Osteoblast (primary cell): Measurements from ENCODE around the gene CBLB. TPM values are rescaled to one million over a fixed set of nuclear protein-coding genes. Genes with fewer than 3 reads are reported as not detected.
A peak's percentile ranks its signal among the peaks of the same experiment; 100 is the strongest.

Experiments
- DNase-seq: peaks from one replicate; pipeline ENCODE4 v3.0.0; 2011; ENCODE audit warnings: low spot score, mixed read lengths; ENCODE audit not compliant: insufficient read length; ENCODE audit errors: missing footprints
- H2AFZ ChIP-seq: 2 replicates; pipeline ENCODE4 v1.6.0; 2011; ENCODE audit warnings: mild to moderate bottlenecking, low read length
- H3K27ac ChIP-seq: 2 replicates; pipeline ENCODE4 v1.5.1; 2011; ENCODE audit warnings: mild to moderate bottlenecking, low read depth, low read length, moderate library complexity
- H3K27me3 ChIP-seq: 2 replicates; pipeline ENCODE4 v1.6.0; 2012; ENCODE audit warnings: mild to moderate bottlenecking, control low read depth, inconsistent platforms, low read length, moderate library complexity; ENCODE audit not compliant: insufficient read depth
- H3K36me3 ChIP-seq: 2 replicates; pipeline ENCODE4 v1.5.1; 2011; ENCODE audit warnings: mild to moderate bottlenecking, low read length, control low read depth, moderate library complexity; ENCODE audit not compliant: insufficient read depth
- H3K4me1 ChIP-seq: 2 replicates; pipeline ENCODE4 v1.5.1; 2011; ENCODE audit warnings: mild to moderate bottlenecking, low read length, control low read depth, moderate library complexity; ENCODE audit not compliant: insufficient read depth
- H3K4me2 ChIP-seq: 2 replicates; pipeline ENCODE4 v1.6.0; 2011; ENCODE audit warnings: mild to moderate bottlenecking, low read length; ENCODE audit not compliant: insufficient read depth
- H3K4me3 ChIP-seq: fragments of 200-600 bp; sonication (generic); 3 replicates; pipeline ENCODE4 v1.5.1; 2012; ENCODE audit warnings: mild to moderate bottlenecking, low read length, inconsistent platforms; ENCODE audit not compliant: insufficient read depth
- H3K79me2 ChIP-seq: 2 replicates; pipeline ENCODE4 v1.6.0; 2012; ENCODE audit warnings: mild to moderate bottlenecking, low read length, control low read depth, inconsistent platforms; ENCODE audit not compliant: insufficient read depth
- H3K9me3 ChIP-seq: 2 replicates; pipeline ENCODE4 v1.5.1; 2011; ENCODE audit warnings: low read depth, low read length, control low read depth
- H4K20me1 ChIP-seq: 2 replicates; pipeline ENCODE4 v1.6.0; 2012; ENCODE audit warnings: mild to moderate bottlenecking, low read length, control low read depth; ENCODE audit not compliant: insufficient read depth
- total RNA-seq: library from RNA; depleted of rRNA; stranded (reverse); fragments of >200 nt; gene quantifications from 2 replicates; pipeline ENCODE4 v1.2.3, GENCODE V29; 2012
- TF ChIP-seq, protein P1 (sequence below): IDR thresholded peaks from 2 replicates; pipeline ENCODE4 v1.5.1; 2011; ENCODE audit warnings: mild to moderate bottlenecking, low read depth, low read length, moderate library complexity; ENCODE audit errors: extremely low read depth

The CBLB gene
- total RNA-seq, 1 donor = 128 TPM

DNA sequence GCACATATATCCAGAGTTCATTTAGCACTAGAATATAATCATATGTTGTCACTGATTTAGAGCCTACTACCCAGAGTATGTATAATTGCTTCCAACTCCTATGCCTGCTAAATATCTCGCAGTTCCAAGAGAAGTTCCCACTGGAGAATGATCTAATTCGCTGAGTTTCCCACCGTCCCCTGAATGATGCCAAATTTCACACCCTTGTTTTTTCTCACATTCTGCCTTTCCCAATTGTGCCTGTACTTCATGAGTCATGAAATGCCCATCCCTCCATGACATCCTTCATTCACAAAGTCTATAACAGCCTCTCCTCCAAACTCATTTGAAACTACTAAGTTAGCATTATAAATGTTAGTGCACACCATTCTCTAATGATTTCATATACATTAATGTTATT, 177.2 kb downstream of the CBLB start:
- H4K20me1 ChIP-seq = no peaks in the 10 kb centered on the region
- no peak overlapping the region for H3K4me3 ChIP-seq
- H3K27ac ChIP-seq = no peak overlapping the region
- TF ChIP-seq, protein P1, sequence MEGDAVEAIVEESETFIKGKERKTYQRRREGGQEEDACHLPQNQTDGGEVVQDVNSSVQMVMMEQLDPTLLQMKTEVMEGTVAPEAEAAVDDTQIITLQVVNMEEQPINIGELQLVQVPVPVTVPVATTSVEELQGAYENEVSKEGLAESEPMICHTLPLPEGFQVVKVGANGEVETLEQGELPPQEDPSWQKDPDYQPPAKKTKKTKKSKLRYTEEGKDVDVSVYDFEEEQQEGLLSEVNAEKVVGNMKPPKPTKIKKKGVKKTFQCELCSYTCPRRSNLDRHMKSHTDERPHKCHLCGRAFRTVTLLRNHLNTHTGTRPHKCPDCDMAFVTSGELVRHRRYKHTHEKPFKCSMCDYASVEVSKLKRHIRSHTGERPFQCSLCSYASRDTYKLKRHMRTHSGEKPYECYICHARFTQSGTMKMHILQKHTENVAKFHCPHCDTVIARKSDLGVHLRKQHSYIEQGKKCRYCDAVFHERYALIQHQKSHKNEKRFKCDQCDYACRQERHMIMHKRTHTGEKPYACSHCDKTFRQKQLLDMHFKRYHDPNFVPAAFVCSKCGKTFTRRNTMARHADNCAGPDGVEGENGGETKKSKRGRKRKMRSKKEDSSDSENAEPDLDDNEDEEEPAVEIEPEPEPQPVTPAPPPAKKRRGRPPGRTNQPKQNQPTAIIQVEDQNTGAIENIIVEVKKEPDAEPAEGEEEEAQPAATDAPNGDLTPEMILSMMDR = no peak
- no peak overlapping the region for H2AFZ ChIP-seq
- H3K27me3 ChIP-seq = no peaks in the 10 kb centered on the region
- H3K4me1 ChIP-seq = peaks cover 8% of the 10 kb centered on the region
- H3K9me3 ChIP-seq = no peaks in the 10 kb centered on the region
- peaks cover 31% of the 10 kb centered on the region for H3K36me3 ChIP-seq
- DNase-seq = no peak
- H3K4me2 ChIP-seq = no peak overlapping the region
- peaks cover 27% of the 10 kb centered on the region for H3K79me2 ChIP-seq

DNA sequence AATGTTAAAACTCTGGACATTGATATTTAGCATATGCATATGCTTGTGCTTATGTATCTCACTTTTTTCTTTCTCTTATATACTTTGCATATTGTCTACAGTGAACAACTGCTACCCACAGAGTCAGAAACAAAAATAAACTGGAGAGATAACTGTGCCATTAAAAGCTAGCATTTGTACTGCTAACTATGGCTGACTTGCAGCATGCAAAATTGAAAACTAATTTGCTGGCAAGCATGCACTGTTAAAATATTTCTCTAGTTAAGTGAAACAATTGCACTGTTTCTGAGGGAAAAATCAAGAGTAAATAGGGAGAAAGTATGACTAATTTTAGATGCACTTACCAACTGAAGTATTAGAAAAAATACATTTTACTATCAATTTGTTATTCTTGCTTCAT, 177.8 kb downstream of the CBLB start:
- DNase-seq = no peak
- no peak overlapping the region for H3K4me3 ChIP-seq
- H3K36me3 ChIP-seq = peaks cover 31% of the 10 kb centered on the region
- no peaks in the 10 kb centered on the region for H3K9me3 ChIP-seq
- H3K79me2 ChIP-seq = peaks cover 22% of the 10 kb centered on the region
- peaks cover 8% of the 10 kb centered on the region for H3K4me1 ChIP-seq
- no peak overlapping the region for H3K4me2 ChIP-seq
- H4K20me1 ChIP-seq = no peaks in the 10 kb centered on the region
- H3K27ac ChIP-seq = no peak overlapping the region
- TF ChIP-seq, protein P1 = no peak
- no peak overlapping the region for H2AFZ ChIP-seq
- H3K27me3 ChIP-seq = no peaks in the 10 kb centered on the region

DNA sequence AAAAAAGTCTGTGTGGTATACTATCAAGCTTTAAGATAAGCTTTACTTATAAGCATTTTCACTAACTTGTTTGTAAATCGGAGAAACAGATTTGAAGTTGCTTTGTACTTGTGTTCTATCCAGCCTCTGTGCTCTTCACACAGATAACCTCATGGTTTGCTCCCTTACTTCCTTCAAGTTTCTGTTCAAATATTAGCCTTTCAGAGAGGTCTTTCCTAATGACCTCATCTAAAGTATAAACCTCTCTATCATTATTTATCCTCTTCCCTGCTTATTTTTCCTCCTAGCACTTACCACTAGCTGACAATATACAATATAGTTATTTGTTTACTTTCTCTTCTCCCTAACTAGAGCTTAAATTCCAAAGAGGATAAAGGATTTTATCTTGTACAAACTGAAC, 180.0 kb downstream of the CBLB start:
- DNase-seq = peak; percentile 6
- Histone ChIP-seq H3K36me3 (peaks cover 49% of the 10 kb centered on the region), H3K27me3 (no peaks in the 10 kb centered on the region), H3K4me1 (peaks cover 8% of the 10 kb centered on the region), H4K20me1 (no peaks in the 10 kb centered on the region), H3K4me3 (no peak overlapping the region), H3K4me2 (no peak overlapping the region), H3K9me3 (no peaks in the 10 kb centered on the region), H3K79me2 (peaks cover 21% of the 10 kb centered on the region), H2AFZ (no peak overlapping the region), H3K27ac (peak overlapping the region; percentile 27)
- TF ChIP-seq, protein P1 = no peak

DNA sequence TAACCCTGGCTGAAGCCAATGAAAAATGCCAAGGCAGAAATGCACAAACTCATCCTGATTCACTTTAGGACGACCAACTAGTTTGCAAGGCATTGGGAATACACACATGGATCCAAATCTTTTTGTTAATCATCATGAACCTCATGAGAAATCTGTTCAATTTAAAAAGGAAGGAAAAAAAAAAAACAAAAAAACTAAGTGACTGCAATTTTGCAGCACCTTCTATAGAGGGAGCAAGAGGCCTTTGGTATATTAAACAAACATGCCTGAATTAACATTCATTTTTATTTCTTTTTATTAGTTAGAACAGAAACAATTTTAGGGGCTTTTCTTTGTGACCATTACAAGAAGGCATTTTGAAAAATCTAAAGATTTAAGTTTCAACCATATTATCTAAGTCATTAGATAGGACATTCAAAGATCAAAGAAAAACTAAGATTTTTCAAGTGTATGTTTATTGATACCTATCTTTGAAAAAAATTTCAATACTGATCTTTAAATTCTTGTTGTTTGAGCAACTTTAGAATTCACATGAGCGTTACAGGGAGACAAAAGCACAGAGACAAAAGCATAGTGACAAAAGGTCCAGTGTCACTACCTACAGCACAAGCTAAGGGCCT, 182.4 kb downstream of the CBLB start:
- no peak overlapping the region for H3K4me2 ChIP-seq
- peak; percentile 26 for DNase-seq

More for the DNA sequence above, 182.4 kb downstream of the CBLB start:
- Histone ChIP-seq H3K4me1 (peaks cover 8% of the 10 kb centered on the region), H4K20me1 (no peaks in the 10 kb centered on the region), H3K27me3 (no peaks in the 10 kb centered on the region), H2AFZ (no peak overlapping the region), H3K9me3 (no peaks in the 10 kb centered on the region), H3K36me3 (peaks cover 53% of the 10 kb centered on the region), H3K4me3 (no peak overlapping the region), H3K79me2 (peaks cover 13% of the 10 kb centered on the region), H3K27ac (peak overlapping the region; percentile 38)
- TF ChIP-seq, protein P1 = peak; percentile 74
